NCI-H446 treated with DMSO at 0.1 percent for 48 hours (cell line): ENCODE results near the gene COBL.

Experiments
- DNase-seq: peaks from one replicate; lab custom pipeline; 2025; lab: John Stamatoyannopoulos, UW

The COBL gene

GRCh38 chr7:51274001-51274400, 42.6 kb downstream of the COBL start:
- no peak for DNase-seq

GRCh38 chr7:51273360-51273759, 43.2 kb downstream of the COBL start:
- DNase-seq, result no peak

GRCh38 chr7:51270965-51271364, 45.6 kb downstream of the COBL start:
- DNase-seq, result no peak

- no peak for DNase-seq
These were observed 46.7 kb downstream of the COBL start for GRCh38 chr7:51269911-51270310.

- no peak for DNase-seq
These were observed 47.3 kb downstream of the COBL start for GRCh38 chr7:51269321-51269720.

- DNase-seq, result no peak
These were observed 47.8 kb downstream of the COBL start for GRCh38 chr7:51268859-51269258.

GRCh38 chr7:51267169-51267568, 49.4 kb downstream of the COBL start:
- no peak for DNase-seq

GRCh38 chr7:51265066-51265907, 51.3 kb downstream of the COBL start:
- DNase-seq, result no peak

GRCh38 chr7:51263631-51264484, 52.8 kb downstream of the COBL start:
- no peak for DNase-seq

GRCh38 chr7:51262796-51263531, 53.6 kb downstream of the COBL start:
- DNase-seq, result no peak

GRCh38 chr7:51261950-51262795, 54.4 kb downstream of the COBL start:
- no peak for DNase-seq

- DNase-seq, result no peak
These were observed 55.3 kb downstream of the COBL start for GRCh38 chr7:51261117-51261835.

GRCh38 chr7:51260516-51260915, 56.1 kb downstream of the COBL start:
- DNase-seq, result no peak

GRCh38 chr7:51259766-51260165, 56.8 kb downstream of the COBL start:
- no peak for DNase-seq

GRCh38 chr7:51256916-51257315, 59.7 kb downstream of the COBL start:
- no peak for DNase-seq

- DNase-seq, result no peak
These were observed 60.3 kb downstream of the COBL start for GRCh38 chr7:51256209-51256781.

- no peak for DNase-seq
These were observed 60.9 kb downstream of the COBL start for GRCh38 chr7:51255536-51256208.

GRCh38 chr7:51255036-51255435, 61.6 kb downstream of the COBL start:
- no peak for DNase-seq

GRCh38 chr7:51253157-51253556, 63.5 kb downstream of the COBL start:
- no peak for DNase-seq

- no peak for DNase-seq
These were observed 65.3 kb downstream of the COBL start for GRCh38 chr7:51251290-51251689.
